CD14-positive monocyte (primary cell): ENCODE measurements around the gene CNOT10. TPM values are rescaled to one million over a fixed set of nuclear protein-coding genes. Genes with fewer than 3 reads are reported as not detected.
"Not testable (repeated sequence)": the region's sequence is repeated elsewhere in the genome, so short reads cannot be mapped to it uniquely, and the experiment has no call there.

ENCODE experiments used
- DNase-seq, 3 donors: peaks; one replicate each; pipeline ENCODE4 v3.0.0-alpha.2; 2011 to 2022
- H2AFZ ChIP-seq: 2 replicates; pipeline ENCODE4 v1.6.0; 2012; ENCODE audit warnings: mild to moderate bottlenecking, low read depth, low read length, inconsistent platforms; ENCODE audit not compliant: insufficient read depth, poor library complexity, severe bottlenecking
- H3K27ac ChIP-seq, 2 donors: 1 replicate in 1 of 2; 2 replicates in 1 of 2; pipeline ENCODE4 v1.5.1; 2012 to 2013; ENCODE audit warnings: low read length in 2 of 2, control low read depth in 1 of 2, inconsistent platforms in 1 of 2, low read depth in 1 of 2, mild to moderate bottlenecking in 1 of 2
- H3K27me3 ChIP-seq, 2 donors: one replicate each; pipeline versions ENCODE4 v1.6.0 to v1.6.1; 2011 to 2013; ENCODE audit warnings: low read length in 2 of 2; ENCODE audit not compliant: control insufficient read depth in 2 of 2, insufficient read depth in 2 of 2
- H3K36me3 ChIP-seq, 2 donors: replicated peaks in 1 of 2; 1 replicate in 1 of 2; 2 replicates in 1 of 2; pipeline versions ENCODE4 v1.5.1 to v1.6.1; 2012 to 2013; ENCODE audit warnings: low read length in 2 of 2, control low read depth in 1 of 2, inconsistent platforms in 1 of 2, mild to moderate bottlenecking in 1 of 2; ENCODE audit not compliant: insufficient read depth in 2 of 2, control insufficient read depth in 1 of 2
- H3K4me1 ChIP-seq, 2 donors: 1 replicate in 1 of 2; 2 replicates in 1 of 2; pipeline versions ENCODE4 v1.5.1 to v1.6.1; 2012 to 2013; ENCODE audit warnings: low read length in 2 of 2, control low read depth in 1 of 2, inconsistent platforms in 1 of 2, mild to moderate bottlenecking in 1 of 2, moderate library complexity in 1 of 2; ENCODE audit not compliant: insufficient read depth in 2 of 2, control insufficient read depth in 1 of 2
- H3K4me2 ChIP-seq: replicated peaks from 2 replicates; pipeline ENCODE3; 2012; ENCODE audit warnings: low read length, moderate library complexity, mild to moderate bottlenecking; ENCODE audit not compliant: poor library complexity, severe bottlenecking; ENCODE audit errors: extremely low read depth
- H3K4me3 ChIP-seq, 3 experiments: fragments of 200-600 bp in 1 of 3; sonication (generic) in 1 of 3; replicated peaks in 1 of 3; 1 replicate in 2 of 3; 2 replicates in 1 of 3; pipeline ENCODE4 v1.5.1; 2011 to 2013; ENCODE audit warnings: low read length in 3 of 3, mild to moderate bottlenecking in 3 of 3, control low read depth in 2 of 3, low read depth in 2 of 3, inconsistent platforms in 1 of 3, moderate library complexity in 1 of 3
- H3K79me2 ChIP-seq: 2 replicates; pipeline ENCODE4 v1.6.0; 2012; ENCODE audit warnings: mild to moderate bottlenecking, control low read depth, inconsistent platforms, low read length, moderate library complexity; ENCODE audit not compliant: insufficient read depth
- H3K9ac ChIP-seq: 2 replicates; pipeline ENCODE4 v1.6.0; 2017; ENCODE audit warnings: low read length, mild to moderate bottlenecking; ENCODE audit not compliant: insufficient read depth, poor library complexity, severe bottlenecking
- H3K9me3 ChIP-seq, 2 donors: replicated peaks in 1 of 2; 1 replicate in 1 of 2; 2 replicates in 1 of 2; pipeline versions ENCODE4 v1.5.1 to v1.6.1; 2012 to 2013; ENCODE audit warnings: low read length in 2 of 2, control low read depth in 1 of 2; ENCODE audit not compliant: control insufficient read depth in 1 of 2, insufficient read depth in 1 of 2
- H4K20me1 ChIP-seq: 2 replicates; pipeline ENCODE4 v1.6.0; 2012; ENCODE audit warnings: mild to moderate bottlenecking, low read length, control low read depth, moderate library complexity; ENCODE audit not compliant: insufficient read depth
- H3K27ac Mint-ChIP-seq, 7 donors: one replicate each; pipeline ENCODE4 v1.8.0; 2020; ENCODE audit warnings: mild to moderate bottlenecking in 7 of 7, mixed read lengths in 7 of 7, moderate library complexity in 6 of 7, inconsistent platforms in 2 of 7
- H3K27me3 Mint-ChIP-seq, 3 donors: one replicate each; pipeline ENCODE4 v1.8.0; 2021 to 2022; ENCODE audit warnings: low read depth in 3 of 3, mild to moderate bottlenecking in 3 of 3, mixed read lengths in 3 of 3, moderate library complexity in 3 of 3, inconsistent platforms in 1 of 3
- H3K36me3 Mint-ChIP-seq, 2 donors: one replicate each; pipeline ENCODE4 v1.8.0; 2020; ENCODE audit warnings: mixed read lengths in 2 of 2, inconsistent platforms in 1 of 2, mild to moderate bottlenecking in 1 of 2
- H3K4me1 Mint-ChIP-seq: one replicate; pipeline ENCODE4 v1.8.0; 2020; ENCODE audit warnings: mild to moderate bottlenecking, mixed read lengths
- H3K4me3 Mint-ChIP-seq, 2 donors: one replicate each; pipeline ENCODE4 v1.8.0; 2020; ENCODE audit warnings: mild to moderate bottlenecking in 2 of 2, mixed read lengths in 2 of 2, moderate library complexity in 1 of 2
- H3K9me3 Mint-ChIP-seq, 7 donors: one replicate each; pipeline ENCODE4 v1.8.0; 2020 to 2022; ENCODE audit warnings: mixed read lengths in 7 of 7, mild to moderate bottlenecking in 6 of 7, moderate library complexity in 6 of 7, inconsistent platforms in 2 of 7
- WGBS: methylation state at CpG from one replicate; pipeline ENCODE4 v1.1.5; 2013; ENCODE audit warnings: missing lambda C conversion rate; ENCODE audit not compliant: insufficient coverage; 5-methylcytosine and 5-hydroxymethylcytosine counted together
- intact Hi-C, 2 donors: fragments of 100-400 bp; cut with micrococcal nuclease; formaldehyde crosslinking; loops; one replicate each; pipeline versions ENCODE4 v1.15.0 to v1.15.1; 2023
- polyA plus RNA-seq, 3 donors: library from polyadenylated mRNA; depleted of rRNA in 1 of 3; unstranded in 2 of 3; stranded (reverse) in 1 of 3; fragments of 300-500 nt in 2 of 3; fragments of >200 nt in 1 of 3; fragmentation: Illumina TruSeq in 2 of 3; gene quantifications; 1 replicate in 2 of 3; 2 replicates in 1 of 3; pipeline ENCODE4 v1.2.3, GENCODE V29; 2012 to 2021
- TF ChIP-seq, protein P1 (sequence below): fragments of 200-600 bp; IDR thresholded peaks from one replicate; pipeline ENCODE4 v1.8.0; 2022; ENCODE audit warnings: antibody characterized with exemption, mild to moderate bottlenecking

The CNOT10 gene
- polyA plus RNA-seq, 3 donors, result 17.9 to 21.5 (median 19.6) TPM

- Histone ChIP-seq H3K9me3 (no peaks in the 10 kb centered on the region), H3K79me2 (no peaks in the 10 kb centered on the region), H2AFZ (no peak overlapping the region), H3K27ac (no peak overlapping the region), H3K4me2 (no peak overlapping the region), H3K9ac (no peak overlapping the region), H4K20me1 (no peaks in the 10 kb centered on the region), H3K36me3 (no peaks in the 10 kb centered on the region), H3K27me3 (no peaks in the 10 kb centered on the region), H3K4me1 (no peaks in the 10 kb centered on the region), H3K4me3 (no peak overlapping the region)
- Mint-ChIP-seq H3K9me3 (peaks cover 0 to 3% (median 0%) of the 10 kb centered on the region in 7 donors), H3K27ac (no peak overlapping the region), H3K4me3 (no peak overlapping the region), H3K36me3 (no peaks in the 10 kb centered on the region), H3K4me1 (peaks cover 7% of the 10 kb centered on the region), H3K27me3 (peaks cover 0 to 3% (median 0%) of the 10 kb centered on the region in 3 donors)
- TF ChIP-seq, protein P1, sequence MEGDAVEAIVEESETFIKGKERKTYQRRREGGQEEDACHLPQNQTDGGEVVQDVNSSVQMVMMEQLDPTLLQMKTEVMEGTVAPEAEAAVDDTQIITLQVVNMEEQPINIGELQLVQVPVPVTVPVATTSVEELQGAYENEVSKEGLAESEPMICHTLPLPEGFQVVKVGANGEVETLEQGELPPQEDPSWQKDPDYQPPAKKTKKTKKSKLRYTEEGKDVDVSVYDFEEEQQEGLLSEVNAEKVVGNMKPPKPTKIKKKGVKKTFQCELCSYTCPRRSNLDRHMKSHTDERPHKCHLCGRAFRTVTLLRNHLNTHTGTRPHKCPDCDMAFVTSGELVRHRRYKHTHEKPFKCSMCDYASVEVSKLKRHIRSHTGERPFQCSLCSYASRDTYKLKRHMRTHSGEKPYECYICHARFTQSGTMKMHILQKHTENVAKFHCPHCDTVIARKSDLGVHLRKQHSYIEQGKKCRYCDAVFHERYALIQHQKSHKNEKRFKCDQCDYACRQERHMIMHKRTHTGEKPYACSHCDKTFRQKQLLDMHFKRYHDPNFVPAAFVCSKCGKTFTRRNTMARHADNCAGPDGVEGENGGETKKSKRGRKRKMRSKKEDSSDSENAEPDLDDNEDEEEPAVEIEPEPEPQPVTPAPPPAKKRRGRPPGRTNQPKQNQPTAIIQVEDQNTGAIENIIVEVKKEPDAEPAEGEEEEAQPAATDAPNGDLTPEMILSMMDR, result no peak
- intact Hi-C loops, result no loop called here
- 100% methylated on average over 1 of the region's 2 CpGs for WGBS
- no peak for DNase-seq
Observed at GRCh38 chr3:32797776-32798175, 112.8 kb downstream of the CNOT10 start.

DNA sequence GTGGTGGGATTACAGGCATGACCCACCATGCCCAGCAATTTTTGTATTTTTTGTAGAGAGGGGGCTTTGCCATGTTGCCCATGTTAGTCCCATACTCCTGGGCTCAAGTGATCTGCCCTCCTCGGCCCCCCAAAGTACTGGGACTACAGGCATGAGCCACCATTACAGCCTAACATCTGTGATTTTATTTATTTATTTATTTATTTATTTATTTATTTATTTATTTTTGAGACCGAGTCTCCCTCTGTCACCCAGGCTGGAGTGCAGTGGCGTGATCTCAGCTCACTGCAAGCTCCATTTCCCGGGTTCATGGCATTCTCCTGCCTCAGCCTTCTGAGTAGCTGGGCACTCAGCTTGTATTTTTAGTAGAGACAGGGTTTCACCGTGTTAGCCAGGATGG is 116.5 kb downstream of the CNOT10 start:
- not testable (repeated sequence) for H3K4me3 Mint-ChIP-seq
- H3K4me1 Mint-ChIP-seq, result peaks cover 11% of the 10 kb centered on the region

More for the DNA sequence above, 116.5 kb downstream of the CNOT10 start:
- H2AFZ ChIP-seq, H3K9me3 ChIP-seq, H3K27me3 Mint-ChIP-seq, H3K4me1 ChIP-seq, DNase-seq, H3K36me3 ChIP-seq, H4K20me1 ChIP-seq, H3K36me3 Mint-ChIP-seq, intact Hi-C loops, H3K4me3 ChIP-seq, H3K79me2 ChIP-seq, H3K9me3 Mint-ChIP-seq, H3K4me2 ChIP-seq, H3K27me3 ChIP-seq, H3K27ac ChIP-seq, H3K9ac ChIP-seq, H3K27ac Mint-ChIP-seq: not testable (repeated sequence)
- WGBS, result 100% methylated on average over 1 of the region's 5 CpGs
